HL-60 (cell line): ENCODE measurements around the gene ATRIP.
A peak's percentile ranks its signal among the peaks of the same experiment; 100 is the strongest.

Source experiments
- DNase-seq, 2 experiments: peaks; one replicate each; pipeline ENCODE4 v3.0.0-alpha.2; 2010 to 2020; ENCODE audit warnings: low read depth in 1 of 2, low spot score in 1 of 2
- H3K27ac ChIP-seq: fragments of 250-450 bp; sonication (Bioruptor Pico); replicated peaks from 2 replicates; pipeline ENCODE4 v1.5.1; 2020; ENCODE audit warnings: mild to moderate bottlenecking, moderate library complexity
- H3K27me3 ChIP-seq: fragments of 250-450 bp; sonication (Bioruptor Pico); 2 replicates; pipeline ENCODE4 v1.5.1; 2021; ENCODE audit warnings: mild to moderate bottlenecking, moderate library complexity; ENCODE audit not compliant: insufficient read depth, poor library complexity, severe bottlenecking
- H3K4me3 ChIP-seq: replicated peaks from 2 replicates; pipeline ENCODE4 v1.5.1; 2011; ENCODE audit warnings: mild to moderate bottlenecking, control low read depth, low read length; ENCODE audit not compliant: insufficient read depth
- CTCF ChIP-seq: IDR thresholded peaks from one replicate; pipeline ENCODE4 v1.5.1; 2011; ENCODE audit warnings: low read length, control low read depth, inconsistent platforms; ENCODE audit not compliant: insufficient read depth
- GABPA ChIP-seq: IDR thresholded peaks from 2 replicates; pipeline ENCODE4 v1.6.1; 2012; ENCODE audit warnings: low read depth
- POLR2AphosphoS5 ChIP-seq: IDR thresholded peaks from 2 replicates; pipeline ENCODE4 v1.6.1; 2012; ENCODE audit warnings: low read depth
- REST ChIP-seq: IDR thresholded peaks from 2 replicates; pipeline ENCODE4 v1.6.1; 2012; ENCODE audit warnings: low read depth; ENCODE audit not compliant: insufficient replicate concordance
- SPI1 ChIP-seq: IDR thresholded peaks from 2 replicates; pipeline ENCODE4 v1.6.1; 2012; ENCODE audit warnings: low read depth, mild to moderate bottlenecking, borderline replicate concordance

The ATRIP gene

GRCh38 chr3:48504051-48504946 is 57.8 kb downstream of the ATRIP start, which contains the start of gene SHISA5:
SHISA5 (minus strand) TSS chr3:48504174; CDS start chr3:48504094, 80 bp downstream.
- peak; percentile 14 to 68 for DNase-seq

GRCh38 chr3:48505146-48505545 is 58.6 kb downstream of the ATRIP start:
- no peak for TF ChIP-seq REST
- no peak for TF ChIP-seq POLR2AphosphoS5
- TF ChIP-seq GABPA: no peak
- no peak for TF ChIP-seq SPI1
- no peak for TF ChIP-seq CTCF
- DNase-seq: no peak
- H3K27ac ChIP-seq: no peak overlapping the region
- H3K27me3 ChIP-seq: peaks cover 2% of the 10 kb centered on the region
- H3K4me3 ChIP-seq: no peak overlapping the region

More at GRCh38 chr3:48504051-48504946, 57.8 kb downstream of the ATRIP start, which contains the start of gene SHISA5:
- TF ChIP-seq SPI1: no peak
- no peak for TF ChIP-seq CTCF
- TF ChIP-seq POLR2AphosphoS5: no peak
- no peak for TF ChIP-seq GABPA
- no peak for TF ChIP-seq REST
- Histone ChIP-seq H3K27ac (no peak within 1 kb of the TSS), H3K4me3 (peak within 1 kb of the TSS; percentile 47), H3K27me3 (peaks cover 2% of the 10 kb centered on the region)

- Histone ChIP-seq H3K27me3 (peaks cover 2% of the 10 kb centered on the region), H3K27ac (no peak overlapping the region), H3K4me3 (no peak overlapping the region)
- no peak for DNase-seq
- no peak for TF ChIP-seq REST
- no peak for TF ChIP-seq GABPA
- no peak for TF ChIP-seq CTCF
- TF ChIP-seq SPI1: no peak
Observed at GRCh38 chr3:48505968-48506504, 59.5 kb downstream of the ATRIP start.
